GM12865 (cell line): Measurements from ENCODE around the gene EFS.
"Not testable (repeated sequence)": the region's sequence is repeated elsewhere in the genome, so short reads cannot be mapped to it uniquely, and the experiment has no call there.

Source experiments
- DNase-seq: peaks from one replicate; pipeline ENCODE4 v3.0.0; 2010; ENCODE audit warnings: low read depth
- H3K4me3 ChIP-seq: 2 replicates; pipeline ENCODE4 v1.5.1; 2011; ENCODE audit warnings: mild to moderate bottlenecking, low read depth, low read length, control low read depth
- TF ChIP-seq, protein P1 (sequence below): IDR thresholded peaks from 2 replicates; pipeline ENCODE4 v1.5.1; 2011; ENCODE audit warnings: low read length, control low read depth, low read depth, inconsistent platforms; ENCODE audit not compliant: insufficient read depth; ENCODE audit errors: missing control alignments

Gene EFS

DNA sequence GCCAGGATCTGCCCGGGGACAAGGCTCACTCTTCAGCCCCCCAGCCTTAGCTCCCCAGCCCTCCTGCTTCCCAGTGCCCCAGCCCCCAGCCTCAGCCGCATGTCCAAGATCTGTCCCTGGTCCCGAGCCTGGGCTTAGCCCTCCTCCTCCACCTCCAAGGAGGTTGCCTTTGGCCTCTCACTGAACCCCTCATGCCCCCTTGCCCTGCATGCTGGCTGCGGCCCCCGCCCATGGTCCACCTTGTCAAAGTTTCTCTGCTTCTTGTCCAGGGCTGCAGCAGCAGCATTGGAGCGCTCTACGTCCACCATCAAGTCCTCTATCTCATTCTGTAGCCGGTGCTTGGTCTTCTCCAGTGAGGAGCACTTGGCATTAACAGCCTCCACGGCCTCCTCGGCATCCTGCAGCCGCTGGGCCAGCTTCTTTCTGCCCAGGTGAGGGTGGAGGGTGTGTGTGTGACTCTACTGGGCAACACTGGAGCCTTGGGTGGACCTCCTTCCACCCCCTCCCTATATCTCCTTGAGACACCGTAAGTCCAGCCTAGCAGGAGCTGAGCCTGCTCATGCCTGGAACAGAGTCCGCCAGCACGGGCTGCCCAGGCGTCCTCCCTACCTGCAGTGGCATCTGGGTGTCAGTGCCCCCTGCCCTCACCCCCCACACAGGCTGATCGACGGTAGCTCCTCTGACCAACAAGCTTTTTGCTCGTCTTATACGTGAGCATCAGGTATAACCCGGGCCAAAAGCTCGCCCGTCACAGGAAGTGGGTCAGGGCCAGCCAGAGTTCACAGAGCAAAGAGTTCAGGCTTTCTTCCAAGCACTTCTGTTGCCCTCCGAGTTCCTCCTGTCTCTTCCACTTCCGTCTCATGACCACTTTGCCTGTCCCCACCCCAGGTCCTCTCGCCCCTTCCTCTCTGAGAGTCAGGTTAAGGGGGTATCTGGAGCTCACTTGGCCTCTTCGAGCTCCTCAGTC is 23.2 kb upstream of the EFS start:
- no peak overlapping the region for H3K4me3 ChIP-seq
- TF ChIP-seq, protein P1, sequence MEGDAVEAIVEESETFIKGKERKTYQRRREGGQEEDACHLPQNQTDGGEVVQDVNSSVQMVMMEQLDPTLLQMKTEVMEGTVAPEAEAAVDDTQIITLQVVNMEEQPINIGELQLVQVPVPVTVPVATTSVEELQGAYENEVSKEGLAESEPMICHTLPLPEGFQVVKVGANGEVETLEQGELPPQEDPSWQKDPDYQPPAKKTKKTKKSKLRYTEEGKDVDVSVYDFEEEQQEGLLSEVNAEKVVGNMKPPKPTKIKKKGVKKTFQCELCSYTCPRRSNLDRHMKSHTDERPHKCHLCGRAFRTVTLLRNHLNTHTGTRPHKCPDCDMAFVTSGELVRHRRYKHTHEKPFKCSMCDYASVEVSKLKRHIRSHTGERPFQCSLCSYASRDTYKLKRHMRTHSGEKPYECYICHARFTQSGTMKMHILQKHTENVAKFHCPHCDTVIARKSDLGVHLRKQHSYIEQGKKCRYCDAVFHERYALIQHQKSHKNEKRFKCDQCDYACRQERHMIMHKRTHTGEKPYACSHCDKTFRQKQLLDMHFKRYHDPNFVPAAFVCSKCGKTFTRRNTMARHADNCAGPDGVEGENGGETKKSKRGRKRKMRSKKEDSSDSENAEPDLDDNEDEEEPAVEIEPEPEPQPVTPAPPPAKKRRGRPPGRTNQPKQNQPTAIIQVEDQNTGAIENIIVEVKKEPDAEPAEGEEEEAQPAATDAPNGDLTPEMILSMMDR = no peak
- no peak for DNase-seq

DNA sequence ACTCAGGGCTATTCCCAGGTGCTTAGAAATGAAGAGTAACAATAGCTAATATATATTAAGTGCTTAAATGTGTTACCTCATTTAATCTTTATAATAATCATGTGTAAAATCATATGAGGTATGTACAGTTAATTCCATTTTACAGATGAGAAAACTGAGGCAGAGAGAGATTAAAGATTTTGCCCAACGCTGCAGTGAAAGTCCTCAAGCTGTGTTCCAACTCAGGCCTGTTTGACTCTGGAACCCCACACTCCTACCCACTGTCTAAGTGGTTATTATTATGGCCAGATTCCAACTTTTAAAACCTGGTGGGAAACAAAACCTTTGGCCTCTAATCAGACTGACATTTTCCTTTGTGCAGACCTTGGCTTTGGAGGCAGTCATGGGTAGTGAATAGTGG is 22.0 kb upstream of the EFS start:
- DNase-seq = no peak
- no peak overlapping the region for H3K4me3 ChIP-seq
- TF ChIP-seq, protein P1 = no peak

DNA sequence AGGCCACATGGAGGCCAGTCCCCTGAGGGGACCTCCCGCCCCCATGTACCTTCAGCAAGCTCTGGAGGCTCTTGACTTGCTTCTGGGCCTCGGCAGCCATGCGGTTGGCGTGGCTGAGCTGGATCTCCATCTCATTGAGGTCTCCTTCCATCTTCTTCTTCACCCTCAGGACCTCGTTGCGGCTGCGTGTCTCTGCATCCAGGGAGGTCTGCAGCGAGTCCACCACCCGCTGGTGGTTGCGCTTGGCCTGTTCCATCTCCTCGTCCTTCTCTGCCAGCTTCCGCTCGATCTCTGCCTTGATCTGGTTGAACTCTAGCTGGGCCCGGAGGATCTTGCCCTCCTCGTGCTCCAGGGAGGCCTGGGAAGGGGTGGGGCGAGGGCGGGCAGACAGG is 21.3 kb upstream of the EFS start:
- not testable (repeated sequence) for H3K4me3 ChIP-seq, DNase-seq

DNA sequence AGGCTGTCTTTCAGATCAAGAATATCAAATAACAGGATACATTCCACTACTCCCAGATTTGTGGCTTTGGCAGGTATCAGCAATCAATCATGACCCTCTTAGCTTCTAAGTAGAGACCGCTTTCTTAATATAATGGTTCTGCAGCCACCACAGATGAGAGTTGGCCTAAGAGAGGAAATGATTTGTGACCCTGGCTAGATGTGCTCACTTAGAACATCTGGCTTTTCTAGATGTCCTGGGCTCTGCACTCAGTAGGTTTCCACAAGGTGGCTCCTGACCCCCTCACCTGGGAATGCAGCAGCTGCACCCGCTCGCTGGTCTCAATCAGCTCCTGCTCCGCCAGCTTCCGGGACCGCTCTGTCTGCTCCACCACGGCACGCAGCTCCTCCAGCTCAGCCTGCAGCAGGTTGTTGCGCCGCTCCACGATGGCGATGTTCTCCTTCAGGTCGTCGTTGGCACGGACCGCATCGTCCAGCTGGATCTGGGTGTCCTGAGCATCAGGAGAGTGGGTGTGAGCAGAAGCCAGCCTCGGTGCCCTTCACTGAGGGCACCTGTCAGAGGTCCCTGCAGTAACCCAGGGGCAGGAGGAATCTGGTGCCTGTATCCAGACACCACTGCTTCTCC is 20.8 kb upstream of the EFS start:
- no peak for DNase-seq
- H3K4me3 ChIP-seq = no peak overlapping the region
- TF ChIP-seq, protein P1 = no peak

DNA sequence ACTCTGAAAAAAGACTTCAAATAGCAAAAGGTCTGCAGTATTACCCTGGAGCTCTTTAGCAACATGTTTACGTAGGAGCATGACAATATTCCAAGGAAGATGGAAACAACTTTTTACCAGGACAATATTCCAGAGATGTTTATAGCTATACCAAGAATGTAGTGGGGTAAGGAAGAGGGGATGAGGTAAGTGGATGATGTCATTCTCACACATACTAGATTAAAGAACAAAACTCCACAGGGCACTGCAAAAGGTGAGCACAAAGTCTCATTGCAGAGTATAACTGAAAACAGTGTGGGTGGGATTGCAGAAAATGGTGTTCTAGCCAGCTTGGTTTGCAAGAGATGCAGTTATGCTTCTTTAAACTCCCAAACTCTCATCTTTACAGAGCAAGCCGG is 20.3 kb upstream of the EFS start:
- no peak overlapping the region for H3K4me3 ChIP-seq
- TF ChIP-seq, protein P1 = no peak
- DNase-seq = no peak

DNA sequence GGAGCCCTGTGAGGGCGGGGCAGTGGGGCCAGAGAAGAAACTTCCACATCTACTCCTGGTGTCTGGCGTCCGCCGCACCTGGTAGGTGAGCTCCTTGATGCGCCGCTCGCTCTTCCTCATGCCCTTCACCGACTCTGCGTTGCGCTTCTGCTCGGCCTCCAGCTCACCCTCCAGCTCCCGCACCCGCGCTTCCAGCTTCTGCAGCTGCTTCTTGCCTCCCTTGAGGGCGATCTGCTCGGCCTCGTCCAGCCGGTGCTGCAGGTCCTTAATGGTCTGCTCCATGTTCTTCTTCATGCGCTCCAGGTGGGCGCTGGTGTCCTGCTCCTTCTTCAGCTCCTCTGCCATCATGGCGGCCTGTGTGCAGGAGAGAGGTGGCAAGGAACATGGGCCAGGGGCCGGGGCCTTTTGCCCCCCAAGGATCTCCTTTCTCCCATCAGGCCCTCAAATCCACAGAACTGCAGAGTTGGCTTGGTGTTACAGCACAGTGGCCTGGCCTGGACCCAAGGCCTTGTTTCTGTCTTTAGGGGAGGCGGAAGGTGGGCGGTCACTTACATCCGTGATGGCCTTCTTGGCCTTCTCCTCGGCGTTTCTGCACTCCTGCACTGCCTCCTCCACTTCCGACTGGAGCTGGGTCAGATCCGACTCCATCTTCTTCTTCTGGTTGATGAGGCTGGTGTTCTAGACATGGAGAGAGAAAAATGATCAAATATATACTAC is 19.6 kb upstream of the EFS start:
- DNase-seq = no peak
- no peak overlapping the region for H3K4me3 ChIP-seq
- TF ChIP-seq, protein P1 = no peak
